GM19238 (cell line): ENCODE data around the gene PLB1.
"Not testable (repeated sequence)": the region's sequence is repeated elsewhere in the genome, so short reads cannot be mapped to it uniquely, and the experiment has no call there.

Experiments
- DNase-seq: peaks from one replicate; pipeline ENCODE4 v3.0.0; 2011; ENCODE audit warnings: low spot score; ENCODE audit not compliant: insufficient read length

The PLB1 gene

GRCh38 chr2:28463893-28464292, 32.0 kb upstream of the PLB1 start:
- DNase-seq, result no peak

GRCh38 chr2:28465148-28465885, 30.5 kb upstream of the PLB1 start:
- DNase-seq, result no peak

DNA sequence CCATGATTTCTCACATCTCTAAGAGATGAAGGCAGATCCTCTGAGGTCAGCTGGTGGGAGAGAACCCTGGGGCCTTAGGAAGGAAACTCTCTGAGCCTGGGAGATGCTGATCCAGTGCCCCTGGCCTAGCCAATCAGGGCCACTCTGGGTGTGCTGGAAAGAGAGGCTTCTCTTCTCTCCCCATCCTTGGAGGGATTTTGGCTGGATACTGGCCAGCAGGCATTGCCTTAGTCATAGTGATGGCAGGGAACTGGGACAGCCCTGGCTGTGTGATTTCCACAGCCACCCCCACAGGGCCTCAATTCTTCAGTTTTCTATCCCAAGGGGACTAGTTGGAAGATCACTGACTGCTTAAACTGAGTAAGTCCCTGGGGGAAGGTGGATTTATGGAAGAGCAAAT, 26.6 kb upstream of the PLB1 start:
- no peak for DNase-seq

DNA sequence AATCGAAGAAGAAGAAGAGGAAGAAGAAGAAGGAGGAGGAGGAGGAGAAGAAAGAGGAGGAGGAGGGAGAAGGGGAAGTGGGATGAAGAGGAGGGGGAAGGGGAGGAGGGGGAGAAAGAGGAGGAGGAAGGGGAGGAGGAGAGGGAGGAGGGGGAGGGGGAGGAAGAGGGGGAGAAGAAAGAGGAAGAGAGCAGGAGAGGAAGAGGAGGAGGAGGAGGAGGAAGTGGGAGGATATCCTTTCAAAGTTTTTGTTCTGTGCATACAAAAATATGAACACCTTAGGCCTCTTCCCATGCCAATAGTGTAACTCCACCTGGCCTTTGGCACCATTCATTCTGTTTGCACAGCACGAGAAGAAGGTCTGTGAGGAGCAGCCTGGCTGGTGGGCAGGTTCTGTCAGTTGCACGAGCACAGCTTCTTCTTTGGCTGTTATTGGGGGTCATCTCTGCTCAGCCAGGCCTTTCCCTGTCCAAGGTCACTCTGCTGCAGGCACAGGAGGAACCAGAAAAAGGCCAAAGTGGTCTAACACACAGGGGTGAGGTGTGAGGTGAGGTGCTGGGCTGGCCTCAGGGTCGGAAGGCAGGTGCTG, 25.8 kb upstream of the PLB1 start:
- no peak for DNase-seq

DNA sequence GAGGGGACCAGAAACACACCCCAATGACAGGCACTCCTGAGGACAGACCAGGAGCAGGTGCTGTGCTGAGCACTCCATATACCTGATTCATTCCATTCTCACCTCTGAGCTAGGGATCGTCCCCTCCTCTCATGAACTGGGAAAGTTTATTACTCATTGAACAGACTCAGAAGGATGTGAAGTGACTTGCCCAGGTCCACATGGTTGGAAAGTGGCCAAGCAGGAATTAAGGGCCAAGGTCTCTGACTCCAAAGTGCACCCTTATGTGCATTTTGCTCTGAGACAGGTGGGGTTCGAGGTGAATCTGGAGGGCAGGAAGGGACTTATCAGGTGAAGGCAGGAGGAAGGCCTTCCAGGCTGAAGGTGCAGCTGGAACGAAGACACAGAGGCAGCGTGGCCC, 25.1 kb upstream of the PLB1 start:
- no peak for DNase-seq

- no peak for DNase-seq
Observed at GRCh38 chr2:28471214-28471613, 24.6 kb upstream of the PLB1 start.

DNA sequence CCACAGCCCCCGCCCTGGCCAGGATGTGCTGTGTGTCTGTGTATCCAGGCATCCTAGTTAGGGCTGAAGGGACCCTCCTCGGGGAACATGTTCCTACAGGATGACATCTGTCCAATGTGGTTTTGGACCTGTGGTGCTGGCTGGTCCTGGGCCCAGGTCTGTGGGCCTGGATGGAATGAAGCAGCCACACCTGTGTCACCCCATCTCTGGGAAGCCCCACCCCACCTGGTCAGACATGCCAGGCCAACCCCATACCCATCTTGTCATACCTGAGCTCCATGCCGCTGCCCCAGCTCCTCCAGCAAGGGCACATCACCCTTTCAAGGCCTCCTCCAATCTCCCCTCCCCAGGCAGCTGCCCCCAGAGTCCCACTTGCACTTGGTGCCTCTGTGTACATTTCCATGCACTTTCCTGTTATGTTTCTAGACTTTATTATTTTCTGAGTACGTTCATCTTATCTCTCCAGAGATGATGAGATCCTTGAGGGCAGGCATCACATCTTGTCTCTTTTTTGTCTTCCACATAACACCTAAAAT, 24.1 kb upstream of the PLB1 start:
- DNase-seq, result no peak

DNA sequence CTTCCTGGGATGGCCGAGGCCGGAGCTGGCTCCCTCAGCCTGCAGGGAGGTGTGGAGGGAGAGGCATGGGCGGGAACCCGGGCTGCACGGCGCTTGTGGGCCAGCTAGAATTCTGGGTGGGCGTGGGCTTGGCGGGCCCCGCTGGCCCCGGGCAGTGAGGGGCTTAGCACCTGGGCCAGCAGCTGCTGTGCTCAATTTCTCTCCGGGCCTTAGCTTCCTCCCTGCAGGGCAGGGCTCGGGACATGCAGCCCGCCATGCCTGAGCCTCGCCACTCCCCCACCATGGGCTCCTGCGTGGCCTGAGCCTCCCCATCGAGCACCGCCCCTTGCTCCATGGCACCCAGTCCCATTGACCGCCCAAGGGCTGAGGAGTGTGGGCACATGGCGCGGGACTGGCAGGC, 23.2 kb upstream of the PLB1 start:
- DNase-seq, result not testable (repeated sequence)

- no peak for DNase-seq
Observed at GRCh38 chr2:28475088-28475595, 20.7 kb upstream of the PLB1 start.

DNA sequence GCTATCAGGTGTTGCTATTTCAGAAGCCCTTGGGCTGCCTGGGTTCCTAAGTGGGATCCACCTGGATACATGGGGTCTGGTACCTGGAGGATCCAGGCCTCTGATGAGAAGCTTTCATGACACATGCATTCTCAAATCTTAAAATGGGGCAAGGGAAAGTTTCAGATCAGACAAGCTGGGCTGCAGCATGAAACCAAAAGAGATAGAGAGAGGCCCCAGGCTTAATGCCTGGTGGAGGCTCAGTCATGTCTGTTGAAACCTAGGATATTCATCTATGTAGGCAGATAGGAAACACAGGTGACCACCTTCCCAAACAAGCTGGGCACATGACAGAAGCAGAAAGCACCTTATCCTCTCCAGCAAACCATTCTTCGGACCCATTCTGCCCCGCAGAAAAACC, 18.8 kb upstream of the PLB1 start:
- no peak for DNase-seq

GRCh38 chr2:28477645-28478044, 18.2 kb upstream of the PLB1 start:
- no peak for DNase-seq

DNA sequence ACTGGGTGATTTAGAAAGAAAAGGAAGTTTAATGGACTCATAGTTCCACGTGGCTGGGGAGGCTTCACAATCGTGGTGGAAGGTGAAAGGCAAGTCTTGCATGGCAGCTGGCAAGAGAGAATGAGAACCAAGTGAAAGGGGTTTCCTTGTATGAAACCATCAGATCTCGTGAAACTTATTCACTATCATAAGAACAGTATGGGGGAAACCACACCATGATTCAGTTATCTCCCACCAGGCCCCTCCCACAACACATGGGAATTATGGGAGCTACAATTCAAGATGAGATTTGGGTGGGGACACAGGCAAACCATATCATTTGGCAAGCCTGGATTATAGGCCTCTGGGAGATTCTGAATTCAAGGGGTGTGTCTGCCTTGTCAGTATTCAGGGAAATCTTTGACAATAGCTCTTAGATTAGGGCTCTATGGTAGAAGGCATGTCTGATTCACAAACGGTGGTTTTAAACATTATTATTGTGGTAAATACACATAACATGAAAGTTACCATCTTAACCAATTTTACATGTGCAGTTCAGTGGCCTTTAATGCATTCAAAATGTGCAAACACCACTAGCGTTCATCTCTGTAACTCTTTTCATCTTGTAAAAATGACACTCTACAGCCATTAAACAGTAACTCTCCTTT, 15.3 kb upstream of the PLB1 start:
- DNase-seq, result no peak

- DNase-seq, result no peak
Observed at GRCh38 chr2:28481905-28482304, 14.0 kb upstream of the PLB1 start.

DNA sequence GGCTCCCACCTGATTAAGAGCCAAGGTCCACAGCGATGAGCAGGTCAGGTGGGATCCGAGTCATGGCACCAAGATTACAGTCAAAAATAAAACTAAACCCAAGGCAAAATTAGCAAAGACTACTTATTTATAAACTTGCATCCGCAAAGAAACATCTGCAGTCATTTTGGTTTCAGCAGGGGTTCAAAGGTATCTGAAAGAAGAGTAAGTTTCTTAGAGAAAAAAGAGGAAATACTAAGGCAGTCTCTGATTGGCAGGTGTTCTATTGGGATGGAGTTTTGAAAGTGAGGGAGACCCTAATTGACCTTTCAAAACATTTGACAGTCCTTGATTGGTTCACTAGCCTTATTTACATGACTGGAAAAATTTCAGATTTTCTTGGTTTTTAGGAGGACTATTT, 11.0 kb upstream of the PLB1 start:
- DNase-seq, result no peak

DNA sequence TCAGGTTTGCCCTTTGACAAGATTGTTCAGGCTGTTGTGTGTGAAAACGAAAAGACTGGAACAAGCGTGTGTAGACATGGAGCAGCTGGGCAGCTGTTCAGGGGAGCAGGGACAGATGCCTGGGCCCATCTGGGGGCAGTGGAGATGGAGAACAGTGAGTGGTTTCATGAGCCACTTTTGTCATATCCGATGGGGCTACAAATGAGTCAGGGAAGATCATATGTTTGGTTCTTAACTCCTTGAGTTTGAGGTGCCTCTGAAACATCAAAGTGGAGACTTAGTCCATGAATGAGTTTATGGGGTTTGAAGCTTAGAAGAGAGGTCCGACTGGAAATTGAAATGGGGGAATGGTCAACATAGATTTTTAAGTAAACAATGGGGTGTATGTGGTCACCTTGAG, 9.3 kb upstream of the PLB1 start:
- no peak for DNase-seq

- DNase-seq, result no peak
Observed at GRCh38 chr2:28487258-28487657, 8.6 kb upstream of the PLB1 start.

DNA sequence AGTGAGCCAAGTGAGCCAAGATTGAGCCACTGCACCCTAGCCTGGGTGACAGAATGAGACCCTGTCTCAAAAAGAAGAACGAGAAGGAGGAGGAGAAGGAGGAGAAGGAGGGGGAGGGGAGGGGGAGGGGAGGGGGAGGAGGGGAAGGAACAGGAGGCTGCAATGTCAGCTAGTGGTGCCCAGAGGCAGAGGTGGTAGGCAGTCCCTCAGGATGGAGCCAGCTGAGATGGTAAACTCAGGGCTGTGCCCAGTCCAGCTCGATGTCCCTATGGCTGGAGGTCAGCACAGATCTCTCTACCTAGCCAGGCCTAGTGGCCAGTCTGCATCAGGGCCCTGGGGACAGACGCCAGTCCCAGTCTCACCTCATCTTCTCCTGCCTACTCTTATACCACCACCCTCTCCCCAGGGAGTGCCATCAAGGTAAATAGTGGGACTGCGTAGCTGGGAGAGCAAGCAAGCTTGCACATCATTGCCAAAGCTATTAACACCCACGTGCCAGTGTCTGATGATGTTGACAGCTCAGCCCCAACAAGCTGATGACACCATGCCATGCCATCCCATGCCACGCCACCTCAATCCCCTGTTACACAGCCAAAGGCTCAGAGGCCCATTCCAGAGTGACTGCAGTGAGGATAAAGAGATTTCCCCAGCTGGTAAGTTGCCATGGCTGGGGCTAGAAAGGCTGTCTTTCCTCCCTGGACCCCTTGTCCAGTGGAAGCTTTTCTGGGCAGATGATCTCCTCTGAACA, 7.6 kb upstream of the PLB1 start:
- DNase-seq, result no peak

- DNase-seq, result no peak
Observed at GRCh38 chr2:28488858-28489575, 6.8 kb upstream of the PLB1 start.

DNA sequence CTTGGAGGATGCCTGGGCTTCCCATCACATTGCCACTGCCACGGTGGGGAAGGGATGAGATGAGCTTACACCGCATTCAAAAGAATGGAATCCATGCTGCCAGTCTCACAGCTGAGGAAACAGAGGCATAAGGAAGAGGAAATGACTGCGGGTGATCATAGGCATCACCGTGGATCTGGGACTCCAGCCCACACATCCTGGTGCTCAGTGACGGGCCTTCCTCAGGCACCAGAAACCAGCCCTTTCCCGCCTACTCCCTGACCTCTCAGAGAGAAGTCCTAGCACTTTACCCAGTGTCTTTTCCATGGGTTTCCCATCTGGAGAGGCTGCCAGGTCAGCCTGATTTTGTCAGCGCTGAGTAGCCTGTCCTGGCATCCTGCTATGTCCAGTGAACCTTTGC, 5.3 kb upstream of the PLB1 start:
- no peak for DNase-seq

- DNase-seq, result no peak
Observed at GRCh38 chr2:28492282-28492681, 3.6 kb upstream of the PLB1 start.

- no peak for DNase-seq
Observed at GRCh38 chr2:28493636-28494035, 2.2 kb upstream of the PLB1 start.
